DND-41 (cell line): ENCODE measurements around the gene THBS3.
"Not testable (repeated sequence)": the region's sequence is repeated elsewhere in the genome, so short reads cannot be mapped to it uniquely, and the experiment has no call there.

Source experiments
- ATAC-seq: fragments of 200-7000 bp; cut with Tn5 transposase; 3 replicates; pipeline ENCODE4 v1.9.1; 2021; ENCODE audit warnings: low read depth; ENCODE audit not compliant: insufficient read depth
- DNase-seq: peaks from one replicate; pipeline ENCODE4 v3.0.0-alpha.2; 2020
- H2AFZ ChIP-seq: 2 replicates; pipeline ENCODE4 v1.6.0; 2012; ENCODE audit warnings: low read depth, low read length
- H3K27ac ChIP-seq: 2 replicates; pipeline ENCODE4 v1.5.1; 2012; ENCODE audit warnings: low read length, inconsistent platforms
- H3K27me3 ChIP-seq: fragments of 200-600 bp; sonication (generic); 2 replicates; pipeline ENCODE4 v1.6.0; 2012; ENCODE audit warnings: low read length, mild to moderate bottlenecking, inconsistent platforms; ENCODE audit not compliant: insufficient read depth, poor library complexity
- H3K36me3 ChIP-seq: 2 replicates; pipeline ENCODE4 v1.5.1; 2012; ENCODE audit warnings: low read length, inconsistent platforms; ENCODE audit not compliant: insufficient read depth
- H3K4me1 ChIP-seq: 2 replicates; pipeline ENCODE4 v1.5.1; 2012; ENCODE audit warnings: mild to moderate bottlenecking, low read length; ENCODE audit not compliant: insufficient read depth
- H3K4me2 ChIP-seq: 2 replicates; pipeline ENCODE4 v1.6.0; 2012; ENCODE audit warnings: mild to moderate bottlenecking, moderate library complexity, low read length, inconsistent platforms; ENCODE audit not compliant: insufficient read depth
- H3K4me3 ChIP-seq, 2 experiments: fragments of 200-600 bp in 1 of 2; shearing (Covaris generic) in 1 of 2; 2 replicates each; pipeline ENCODE4 v1.5.1; 2012 to 2016; ENCODE audit warnings: inconsistent platforms in 2 of 2, low read length in 2 of 2, mild to moderate bottlenecking in 2 of 2, low read depth in 1 of 2, moderate library complexity in 1 of 2
- H3K79me2 ChIP-seq: 2 replicates; pipeline ENCODE4 v1.6.0; 2012; ENCODE audit warnings: low read length, inconsistent platforms; ENCODE audit not compliant: insufficient read depth
- H3K9ac ChIP-seq: 2 replicates; pipeline ENCODE4 v1.6.0; 2012; ENCODE audit warnings: low read depth, mild to moderate bottlenecking, inconsistent platforms, low read length, moderate library complexity
- H3K9me3 ChIP-seq: 2 replicates; pipeline ENCODE4 v1.5.1; 2012; ENCODE audit warnings: low read length, moderate library complexity, mild to moderate bottlenecking, inconsistent platforms; ENCODE audit not compliant: insufficient read depth, severe bottlenecking
- H4K20me1 ChIP-seq: 2 replicates; pipeline ENCODE4 v1.6.0; 2012; ENCODE audit warnings: low read length; ENCODE audit not compliant: insufficient read depth
- EZH2 ChIP-seq: IDR thresholded peaks from 3 replicates; pipeline ENCODE4 v1.6.1; 2012; ENCODE audit warnings: borderline replicate concordance, low read depth, mild to moderate bottlenecking, moderate library complexity, low read length, inconsistent platforms; ENCODE audit not compliant: severe bottlenecking
- TF ChIP-seq, protein P1 (sequence below): IDR thresholded peaks from 2 replicates; pipeline ENCODE4 v1.5.1; 2012; ENCODE audit warnings: borderline replicate concordance, low read length, moderate library complexity, mild to moderate bottlenecking; ENCODE audit not compliant: poor library complexity, severe bottlenecking; ENCODE audit errors: extremely low read depth

THBS3 gene

DNA sequence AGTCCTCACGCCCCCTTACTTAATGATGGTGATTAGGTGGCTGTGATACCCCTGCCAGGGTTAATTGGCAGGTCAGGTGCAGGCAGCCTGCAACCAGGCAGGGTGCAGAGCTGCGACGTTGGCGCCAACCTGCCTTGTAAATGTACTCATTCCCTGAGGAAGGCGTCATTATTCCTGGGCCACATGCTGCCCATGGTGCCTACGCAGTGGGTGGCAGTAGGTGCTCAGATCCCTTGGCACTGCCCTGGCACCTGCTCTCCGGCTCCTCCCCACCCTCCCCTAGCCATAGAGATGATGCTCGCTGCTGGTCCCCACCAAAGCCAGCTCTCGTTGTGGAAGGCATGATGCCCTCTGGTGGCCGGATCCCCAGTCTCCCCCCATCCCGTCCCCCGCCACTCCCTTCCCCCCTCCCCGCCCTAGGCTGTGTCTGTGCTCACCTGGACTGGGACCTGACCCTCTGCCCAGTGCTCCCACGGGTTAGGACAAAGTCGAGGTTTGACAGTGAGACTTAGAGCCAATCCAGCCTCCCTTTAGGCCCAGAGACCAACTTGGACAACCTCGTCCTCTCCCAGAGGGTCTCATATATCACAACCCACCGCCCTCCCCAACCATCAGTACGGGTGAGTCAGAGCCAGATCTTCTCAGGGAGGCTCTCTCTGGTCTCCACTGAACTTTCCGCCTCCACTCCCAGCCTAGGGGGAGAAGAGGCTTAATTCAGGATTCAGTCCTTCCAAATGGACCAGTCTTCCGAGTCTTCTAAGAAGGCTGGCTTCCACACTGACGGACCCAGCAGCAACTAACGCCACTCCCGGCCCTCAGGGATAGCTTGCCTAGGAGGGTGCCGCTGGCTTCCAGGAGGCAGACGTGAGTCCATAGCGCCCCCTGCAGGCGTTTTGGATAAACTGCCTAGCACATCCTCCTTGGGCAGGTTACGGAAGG lies 40.3 kb downstream of the THBS3 start:
- peak; percentile 81 for ATAC-seq
- Histone ChIP-seq H4K20me1 (peaks cover 3% of the 10 kb centered on the region; the same call in 1 of the 2 replicates), H2AFZ (peak overlapping the region; percentile 40; the same call in 1 of the 2 replicates), H3K27me3 (no peaks in the 10 kb centered on the region), H3K9me3 (no peaks in the 10 kb centered on the region), H3K4me3 (peak overlapping the region in 1 of 2 experiments; percentile 23; a peak in 1 of 4 replicates), H3K79me2 (peaks cover 12% of the 10 kb centered on the region), H3K4me1 (peaks cover 29% of the 10 kb centered on the region), H3K27ac (no peak overlapping the region), H3K36me3 (peaks cover 23% of the 10 kb centered on the region), H3K4me2 (peak overlapping the region; percentile 52), H3K9ac (no peak overlapping the region)
- TF ChIP-seq EZH2, result no peak
- TF ChIP-seq, protein P1, sequence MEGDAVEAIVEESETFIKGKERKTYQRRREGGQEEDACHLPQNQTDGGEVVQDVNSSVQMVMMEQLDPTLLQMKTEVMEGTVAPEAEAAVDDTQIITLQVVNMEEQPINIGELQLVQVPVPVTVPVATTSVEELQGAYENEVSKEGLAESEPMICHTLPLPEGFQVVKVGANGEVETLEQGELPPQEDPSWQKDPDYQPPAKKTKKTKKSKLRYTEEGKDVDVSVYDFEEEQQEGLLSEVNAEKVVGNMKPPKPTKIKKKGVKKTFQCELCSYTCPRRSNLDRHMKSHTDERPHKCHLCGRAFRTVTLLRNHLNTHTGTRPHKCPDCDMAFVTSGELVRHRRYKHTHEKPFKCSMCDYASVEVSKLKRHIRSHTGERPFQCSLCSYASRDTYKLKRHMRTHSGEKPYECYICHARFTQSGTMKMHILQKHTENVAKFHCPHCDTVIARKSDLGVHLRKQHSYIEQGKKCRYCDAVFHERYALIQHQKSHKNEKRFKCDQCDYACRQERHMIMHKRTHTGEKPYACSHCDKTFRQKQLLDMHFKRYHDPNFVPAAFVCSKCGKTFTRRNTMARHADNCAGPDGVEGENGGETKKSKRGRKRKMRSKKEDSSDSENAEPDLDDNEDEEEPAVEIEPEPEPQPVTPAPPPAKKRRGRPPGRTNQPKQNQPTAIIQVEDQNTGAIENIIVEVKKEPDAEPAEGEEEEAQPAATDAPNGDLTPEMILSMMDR, result peak; percentile 95
- peak; percentile 78 for DNase-seq

DNA sequence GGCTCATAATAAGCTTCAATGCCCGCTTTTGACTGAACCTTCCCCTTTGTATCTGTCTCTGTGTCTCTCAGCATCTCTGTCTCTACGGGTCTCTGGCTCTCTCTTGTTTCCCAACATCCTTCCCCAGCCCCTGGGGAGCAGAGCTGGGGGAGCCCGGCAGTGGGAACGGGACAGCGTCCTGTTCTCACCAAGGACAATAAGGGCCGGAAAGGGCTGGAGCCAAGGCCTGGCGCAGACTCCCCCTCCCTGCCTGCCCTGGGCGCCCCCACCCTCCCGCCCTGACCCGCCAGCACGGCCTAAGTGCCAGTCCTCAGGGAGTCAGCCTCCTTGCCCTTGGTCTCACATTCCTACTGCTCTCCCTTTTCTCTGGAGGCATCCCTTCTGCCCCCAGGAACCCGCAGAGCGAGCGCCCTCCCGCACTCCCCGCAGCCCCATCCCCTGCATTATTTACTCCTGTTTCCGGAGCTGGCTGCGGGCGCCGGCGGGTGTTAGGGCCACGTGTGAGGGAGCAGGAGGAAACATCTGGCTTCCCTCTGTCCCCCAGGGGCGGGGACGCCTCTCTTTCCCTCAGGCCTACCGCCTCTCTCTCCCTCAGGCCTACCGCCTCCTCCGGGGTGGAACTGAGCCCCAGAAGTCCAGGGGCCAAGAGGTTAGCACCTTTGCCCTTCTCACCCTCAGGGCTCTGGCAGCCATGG lies 41.1 kb downstream of the THBS3 start:
- no peak overlapping the region for H3K9ac ChIP-seq
- peaks cover 23% of the 10 kb centered on the region for H3K36me3 ChIP-seq
- no peaks in the 10 kb centered on the region for H3K9me3 ChIP-seq
- DNase-seq, result peak; percentile 51
- H3K4me3 ChIP-seq, result no peak overlapping the region
- no peak overlapping the region for H3K4me2 ChIP-seq
- H3K27me3 ChIP-seq, result no peaks in the 10 kb centered on the region
- ATAC-seq, result peak; percentile 47; the same call in 2 of the 3 replicates
- peaks cover 4% of the 10 kb centered on the region for H3K79me2 ChIP-seq
- H3K27ac ChIP-seq, result no peak overlapping the region
- H2AFZ ChIP-seq, result no peak overlapping the region
- H4K20me1 ChIP-seq, result peaks cover 3% of the 10 kb centered on the region; the same call in 1 of the 2 replicates
- TF ChIP-seq EZH2, result no peak
- TF ChIP-seq, protein P1, result no peak
- H3K4me1 ChIP-seq, result peaks cover 21% of the 10 kb centered on the region

DNA sequence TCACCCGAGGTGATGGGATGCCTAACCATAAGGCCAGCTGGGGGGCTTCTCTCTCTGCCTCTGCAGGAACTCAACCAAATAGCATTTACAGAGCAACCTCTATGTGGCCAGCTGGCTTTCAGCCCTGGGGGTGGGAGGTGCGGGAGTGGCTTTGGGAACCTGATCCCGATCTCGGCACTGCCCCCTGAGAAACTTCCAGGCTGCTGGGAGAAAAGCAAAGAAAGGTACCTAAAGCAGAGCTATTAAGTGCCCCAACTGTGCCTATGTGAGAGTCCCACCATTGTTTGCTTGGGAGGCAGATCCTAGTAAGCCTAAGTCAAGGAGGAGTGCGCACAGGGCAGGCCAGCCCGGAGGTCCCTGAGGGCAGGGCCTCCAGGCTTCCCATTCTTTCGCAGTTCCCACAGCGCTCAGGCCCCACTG lies 41.6 kb downstream of the THBS3 start:
- no peak for ATAC-seq

DNA sequence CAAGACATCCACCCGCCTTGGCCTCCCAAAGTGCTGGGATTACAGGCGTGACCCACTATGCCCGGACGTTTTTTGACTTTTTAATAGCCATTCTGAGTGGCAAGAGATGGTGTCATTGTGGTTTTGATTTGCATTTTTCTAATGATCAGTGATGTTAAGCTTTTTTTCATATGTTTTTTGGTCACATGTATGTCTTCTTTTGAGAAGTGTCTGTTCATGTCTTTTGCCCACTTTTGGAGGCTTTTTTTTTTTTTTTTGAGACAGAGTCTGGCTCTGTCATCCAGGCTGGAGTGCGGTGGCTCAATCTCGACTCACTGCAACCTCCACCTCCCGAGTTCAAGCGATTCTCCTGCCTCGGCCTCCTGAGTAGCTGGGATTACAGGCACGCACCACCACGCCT lies 43.1 kb downstream of the THBS3 start:
- not testable (repeated sequence) for H3K79me2 ChIP-seq, ATAC-seq, H3K9me3 ChIP-seq, H4K20me1 ChIP-seq, H3K9ac ChIP-seq, H3K4me3 ChIP-seq, H3K27ac ChIP-seq, H2AFZ ChIP-seq, H3K27me3 ChIP-seq, DNase-seq, H3K4me2 ChIP-seq
- peaks cover 14% of the 10 kb centered on the region for H3K4me1 ChIP-seq
- H3K36me3 ChIP-seq, result peaks cover 11% of the 10 kb centered on the region

More for the DNA sequence above, 41.6 kb downstream of the THBS3 start:
- no peak overlapping the region for H2AFZ ChIP-seq
- peaks cover 16% of the 10 kb centered on the region for H3K4me1 ChIP-seq
- H4K20me1 ChIP-seq, result peaks cover 3% of the 10 kb centered on the region; the same call in 1 of the 2 replicates
- H3K4me2 ChIP-seq, result no peak overlapping the region
- H3K27ac ChIP-seq, result no peak overlapping the region
- H3K36me3 ChIP-seq, result peaks cover 22% of the 10 kb centered on the region
- H3K9ac ChIP-seq, result no peak overlapping the region
- H3K79me2 ChIP-seq, result no peaks in the 10 kb centered on the region
- no peaks in the 10 kb centered on the region for H3K9me3 ChIP-seq
- H3K4me3 ChIP-seq, result no peak overlapping the region
- no peak for DNase-seq
- H3K27me3 ChIP-seq, result no peaks in the 10 kb centered on the region
- TF ChIP-seq, protein P1, result no peak
- no peak for TF ChIP-seq EZH2

DNA sequence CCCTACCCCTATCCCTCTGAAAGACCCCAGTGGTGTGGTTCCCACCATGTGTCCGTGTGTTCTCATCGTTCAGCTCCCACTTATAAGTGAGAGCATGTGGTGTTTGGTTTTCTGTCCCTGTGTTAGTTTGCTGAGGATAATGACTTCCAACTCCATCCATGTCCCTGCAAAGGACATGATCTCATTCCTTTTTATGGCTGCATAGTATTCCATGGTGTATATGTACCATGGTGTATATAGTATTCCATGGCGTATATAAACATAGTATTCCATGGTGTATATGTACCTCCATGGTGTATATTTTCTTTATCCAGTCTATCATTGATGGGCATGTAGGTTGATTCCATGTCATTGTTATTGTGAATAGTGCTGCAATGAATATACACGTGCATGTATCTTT lies 43.9 kb downstream of the THBS3 start:
- peaks cover 14% of the 10 kb centered on the region for H3K4me1 ChIP-seq
- not testable (repeated sequence) for ATAC-seq, H3K4me3 ChIP-seq, H3K79me2 ChIP-seq, H2AFZ ChIP-seq, H3K36me3 ChIP-seq, H3K9me3 ChIP-seq, H3K27me3 ChIP-seq, H3K27ac ChIP-seq, DNase-seq, H4K20me1 ChIP-seq, H3K4me2 ChIP-seq, H3K9ac ChIP-seq
